Nephron (organoid): ENCODE data around the gene GPC4.
"Not testable (repeated sequence)": the region's sequence is repeated elsewhere in the genome, so short reads cannot be mapped to it uniquely, and the experiment has no call there.

ENCODE experiments used
- H3K27ac Mint-ChIP-seq, 3 experiments: 2 replicates each; pipeline ENCODE4 v1.8.0; 2020; ENCODE audit warnings: mixed read lengths in 3 of 3, mild to moderate bottlenecking in 2 of 3, moderate library complexity in 1 of 3
- H3K27me3 Mint-ChIP-seq: 2 replicates; pipeline ENCODE4 v1.8.0; 2021; ENCODE audit warnings: low read depth, mild to moderate bottlenecking, moderate library complexity, mixed read lengths
- H3K36me3 Mint-ChIP-seq: 2 replicates; pipeline ENCODE4 v1.8.0; 2020; ENCODE audit warnings: low read depth, mixed read lengths
- H3K4me1 Mint-ChIP-seq: 2 replicates; pipeline ENCODE4 v1.8.0; 2020; ENCODE audit warnings: mixed read lengths
- H3K4me3 Mint-ChIP-seq, 3 experiments: 2 replicates each; pipeline ENCODE4 v1.8.0; 2020; ENCODE audit warnings: mild to moderate bottlenecking in 3 of 3, mixed read lengths in 3 of 3, moderate library complexity in 2 of 3
- H3K9me3 Mint-ChIP-seq: 2 replicates; pipeline ENCODE4 v1.8.0; 2020; ENCODE audit warnings: mixed read lengths
- TF ChIP-seq, protein P1 (sequence below), 3 experiments: fragments of 200-600 bp; sonication (generic); IDR thresholded peaks; one replicate each; pipeline ENCODE4 v1.5.0; 2021; ENCODE audit warnings: antibody characterized with exemption in 3 of 3; ENCODE audit not compliant: unreplicated experiment in 3 of 3

GPC4 gene

DNA sequence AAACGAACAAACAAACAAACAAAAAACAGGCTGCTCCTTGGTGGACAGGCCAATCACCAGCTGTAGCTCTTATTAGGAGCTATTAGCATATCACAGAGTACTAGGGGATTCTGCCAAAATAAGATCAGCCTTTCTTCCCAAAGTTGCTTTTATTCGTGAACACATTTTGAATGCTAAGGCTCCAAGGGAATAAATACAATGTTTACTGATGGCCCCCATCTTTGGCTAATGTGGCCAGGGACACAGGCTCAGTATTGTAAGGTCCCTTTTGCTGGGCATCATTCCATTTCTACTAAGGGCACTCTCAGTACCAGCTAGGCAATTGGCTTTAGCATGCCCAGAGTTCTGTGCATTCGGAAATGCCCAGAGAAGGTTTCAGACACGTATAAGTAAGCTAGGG, 84.3 kb downstream of the GPC4 start:
- no peaks in the 10 kb centered on the region for H3K9me3 Mint-ChIP-seq
- H3K27me3 Mint-ChIP-seq = no peaks in the 10 kb centered on the region
- no peaks in the 10 kb centered on the region for H3K36me3 Mint-ChIP-seq
- TF ChIP-seq, protein P1, sequence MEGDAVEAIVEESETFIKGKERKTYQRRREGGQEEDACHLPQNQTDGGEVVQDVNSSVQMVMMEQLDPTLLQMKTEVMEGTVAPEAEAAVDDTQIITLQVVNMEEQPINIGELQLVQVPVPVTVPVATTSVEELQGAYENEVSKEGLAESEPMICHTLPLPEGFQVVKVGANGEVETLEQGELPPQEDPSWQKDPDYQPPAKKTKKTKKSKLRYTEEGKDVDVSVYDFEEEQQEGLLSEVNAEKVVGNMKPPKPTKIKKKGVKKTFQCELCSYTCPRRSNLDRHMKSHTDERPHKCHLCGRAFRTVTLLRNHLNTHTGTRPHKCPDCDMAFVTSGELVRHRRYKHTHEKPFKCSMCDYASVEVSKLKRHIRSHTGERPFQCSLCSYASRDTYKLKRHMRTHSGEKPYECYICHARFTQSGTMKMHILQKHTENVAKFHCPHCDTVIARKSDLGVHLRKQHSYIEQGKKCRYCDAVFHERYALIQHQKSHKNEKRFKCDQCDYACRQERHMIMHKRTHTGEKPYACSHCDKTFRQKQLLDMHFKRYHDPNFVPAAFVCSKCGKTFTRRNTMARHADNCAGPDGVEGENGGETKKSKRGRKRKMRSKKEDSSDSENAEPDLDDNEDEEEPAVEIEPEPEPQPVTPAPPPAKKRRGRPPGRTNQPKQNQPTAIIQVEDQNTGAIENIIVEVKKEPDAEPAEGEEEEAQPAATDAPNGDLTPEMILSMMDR (IDR thresholded peaks at IDR 0.05; ENCODE audit: unreplicated experiment in 3 of 3) = no peak
- H3K4me1 Mint-ChIP-seq = peaks cover 32% of the 10 kb centered on the region
- no peak overlapping the region for H3K4me3 Mint-ChIP-seq
- no peak overlapping the region for H3K27ac Mint-ChIP-seq

DNA sequence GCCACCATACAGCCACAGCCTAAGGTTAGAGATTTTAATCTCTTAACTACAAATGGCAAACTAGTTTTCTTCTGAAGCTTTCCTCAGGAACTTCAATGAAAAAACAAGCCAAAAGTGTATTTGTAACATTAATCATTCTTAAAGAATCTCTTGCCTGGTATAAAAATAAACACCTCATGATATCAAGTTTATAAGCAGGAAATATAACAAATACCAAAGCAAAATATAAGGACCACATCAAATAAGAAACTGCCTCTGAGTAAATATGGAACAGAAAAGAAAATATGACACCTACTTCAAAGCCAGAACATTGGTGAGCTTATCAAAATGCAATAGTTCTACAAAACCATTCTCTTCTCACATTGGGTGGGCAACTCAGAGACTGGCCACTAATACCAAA, 89.9 kb downstream of the GPC4 start:
- peaks cover 37% of the 10 kb centered on the region for H3K4me1 Mint-ChIP-seq
- H3K4me3 Mint-ChIP-seq = no peak overlapping the region
- TF ChIP-seq, protein P1 (IDR thresholded peaks at IDR 0.05; ENCODE audit: unreplicated experiment in 3 of 3) = no peak
- peak overlapping the region in 1 of 3 experiments; percentile 11 for H3K27ac Mint-ChIP-seq
- H3K36me3 Mint-ChIP-seq = no peaks in the 10 kb centered on the region
- H3K9me3 Mint-ChIP-seq = no peaks in the 10 kb centered on the region
- H3K27me3 Mint-ChIP-seq = no peaks in the 10 kb centered on the region

DNA sequence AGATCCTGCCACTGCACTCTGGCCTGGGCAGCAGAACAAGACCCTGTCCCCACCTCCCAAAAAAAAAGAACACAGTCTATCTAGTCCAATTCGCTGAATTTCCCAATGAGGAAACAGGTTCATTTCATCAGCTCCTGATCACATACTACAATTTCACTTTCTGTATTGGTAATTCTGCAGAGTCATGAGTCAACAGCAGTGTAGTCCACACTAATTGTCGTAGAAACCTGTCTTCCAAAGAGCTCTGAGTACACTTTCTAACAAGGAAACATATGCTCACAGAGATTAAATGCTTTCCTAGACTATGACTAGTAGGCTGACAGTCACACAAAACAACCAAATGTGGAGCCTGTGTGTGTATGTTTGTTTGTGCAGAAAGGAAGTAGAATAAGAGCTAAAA, 91.9 kb downstream of the GPC4 start:
- H3K27me3 Mint-ChIP-seq = no peaks in the 10 kb centered on the region
- no peaks in the 10 kb centered on the region for H3K36me3 Mint-ChIP-seq
- H3K9me3 Mint-ChIP-seq = no peaks in the 10 kb centered on the region
- no peak overlapping the region for H3K27ac Mint-ChIP-seq
- H3K4me3 Mint-ChIP-seq = no peak overlapping the region
- TF ChIP-seq, protein P1 (IDR thresholded peaks at IDR 0.05; ENCODE audit: unreplicated experiment in 3 of 3) = no peak
- peaks cover 37% of the 10 kb centered on the region for H3K4me1 Mint-ChIP-seq

DNA sequence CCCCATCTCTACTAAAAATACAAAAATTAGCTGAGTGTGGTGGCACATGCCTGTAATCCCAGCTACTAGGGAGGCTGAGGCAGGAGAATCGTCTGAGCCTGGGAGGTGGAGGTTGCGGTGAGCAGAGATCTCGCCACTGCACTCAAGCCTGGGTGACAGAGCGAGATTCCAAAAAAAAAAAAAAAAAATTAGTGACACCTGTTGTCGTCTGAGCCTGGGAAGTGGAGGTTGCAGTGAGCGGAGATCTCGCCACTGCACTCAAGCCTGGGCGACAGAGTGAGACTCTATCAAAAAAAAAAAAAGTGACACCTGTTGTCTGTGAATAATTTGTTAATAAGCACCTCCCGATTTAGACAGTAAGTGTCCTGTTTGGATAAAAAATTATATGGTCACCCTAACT, 93.0 kb downstream of the GPC4 start:
- H3K4me3 Mint-ChIP-seq, H3K36me3 Mint-ChIP-seq, H3K27me3 Mint-ChIP-seq, H3K9me3 Mint-ChIP-seq, H3K27ac Mint-ChIP-seq: not testable (repeated sequence)
- peaks cover 42% of the 10 kb centered on the region for H3K4me1 Mint-ChIP-seq

DNA sequence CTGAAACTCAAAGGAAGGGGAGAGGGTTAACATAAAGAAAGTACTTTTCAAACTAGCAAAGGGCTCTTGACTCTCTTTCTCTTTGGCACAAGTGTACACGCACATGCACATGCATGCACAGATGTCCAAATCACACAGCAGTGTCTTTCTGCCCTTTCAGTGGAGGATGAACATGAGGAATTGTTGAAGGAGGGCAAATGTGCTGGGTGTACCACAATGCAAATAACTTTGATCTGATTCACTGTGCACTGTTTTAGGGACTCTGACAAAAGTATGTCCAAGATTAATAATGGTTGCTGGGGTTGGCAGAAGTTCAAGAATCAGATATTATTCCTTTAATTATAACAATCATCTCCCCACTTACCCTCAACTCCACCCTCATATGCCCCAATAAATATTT, 93.8 kb downstream of the GPC4 start:
- H3K4me1 Mint-ChIP-seq = peaks cover 45% of the 10 kb centered on the region
- no peak overlapping the region for H3K27ac Mint-ChIP-seq
- no peak overlapping the region for H3K4me3 Mint-ChIP-seq
- TF ChIP-seq, protein P1 (IDR thresholded peaks at IDR 0.05; ENCODE audit: unreplicated experiment in 3 of 3) = no peak
- no peaks in the 10 kb centered on the region for H3K9me3 Mint-ChIP-seq
- no peaks in the 10 kb centered on the region for H3K36me3 Mint-ChIP-seq
- no peaks in the 10 kb centered on the region for H3K27me3 Mint-ChIP-seq

DNA sequence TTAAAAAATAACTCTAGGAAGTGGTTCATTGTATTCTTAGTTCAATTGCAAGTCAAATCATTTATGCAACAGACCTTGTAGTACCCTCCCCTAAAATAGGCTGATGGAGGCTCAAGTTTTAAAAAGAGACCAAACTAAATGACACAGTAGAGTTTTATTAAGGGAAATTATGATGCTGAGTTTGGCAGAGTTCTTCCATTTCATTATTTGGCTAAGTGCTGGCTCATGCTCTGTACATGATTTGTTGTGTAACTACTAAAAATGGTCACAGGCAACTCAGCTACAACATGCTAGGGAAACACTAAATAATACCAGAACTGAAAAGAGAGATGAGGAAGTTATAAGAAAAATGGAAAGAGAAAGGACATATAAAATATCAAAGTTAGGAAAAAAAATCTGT, 101.0 kb downstream of the GPC4 start:
- Mint-ChIP-seq H3K36me3 (no peaks in the 10 kb centered on the region), H3K4me3 (no peak overlapping the region), H3K27me3 (peaks cover 4% of the 10 kb centered on the region), H3K27ac (peak overlapping the region in 2 of 3 experiments; percentile 18 to 78), H3K4me1 (peaks cover 44% of the 10 kb centered on the region), H3K9me3 (no peaks in the 10 kb centered on the region)
- TF ChIP-seq, protein P1 (IDR thresholded peaks at IDR 0.05; ENCODE audit: unreplicated experiment in 3 of 3) = no peak
